C1 segment of cervical spinal cord (tissue), 14 donors: Measurements from ENCODE around the gene SEPTIN10.
"Not testable (repeated sequence)": the region's sequence is repeated elsewhere in the genome, so short reads cannot be mapped to it uniquely, and the experiment has no call there.

Source experiments
- DNase-seq, 14 donors: peaks; one replicate each; lab custom pipeline; 2025; lab: John Stamatoyannopoulos, UW

The SEPTIN10 gene

GRCh38 chr2:109602617-109603188 lies 11.1 kb downstream of the SEPTIN10 start:
- no peak for DNase-seq

GRCh38 chr2:109601783-109602182 lies 12.0 kb downstream of the SEPTIN10 start:
- DNase-seq = no peak

GRCh38 chr2:109597283-109597682 lies 16.5 kb downstream of the SEPTIN10 start:
- DNase-seq = no peak

GRCh38 chr2:109595644-109596043 lies 18.1 kb downstream of the SEPTIN10 start:
- DNase-seq = no peak

GRCh38 chr2:109594246-109594885 lies 19.4 kb downstream of the SEPTIN10 start:
- DNase-seq = no peak

GRCh38 chr2:109592905-109593304 lies 20.9 kb downstream of the SEPTIN10 start:
- no peak for DNase-seq

- no peak for DNase-seq
Observed at GRCh38 chr2:109591206-109591605, 22.6 kb downstream of the SEPTIN10 start.

GRCh38 chr2:109586687-109587086 lies 27.1 kb downstream of the SEPTIN10 start:
- DNase-seq = no peak

- DNase-seq = no peak
Observed at GRCh38 chr2:109582928-109583895, 30.6 kb downstream of the SEPTIN10 start.

GRCh38 chr2:109577630-109578029 lies 36.1 kb downstream of the SEPTIN10 start:
- not testable (repeated sequence) for DNase-seq

GRCh38 chr2:109575373-109575772 lies 38.4 kb downstream of the SEPTIN10 start:
- no peak for DNase-seq

- no peak for DNase-seq
Observed at GRCh38 chr2:109563980-109564550, 49.7 kb downstream of the SEPTIN10 start.

- DNase-seq = no peak
Observed at GRCh38 chr2:109563288-109563687, 50.5 kb downstream of the SEPTIN10 start.

- no peak for DNase-seq
Observed at GRCh38 chr2:109562421-109562820, 51.3 kb downstream of the SEPTIN10 start.

- DNase-seq = no peak
Observed at GRCh38 chr2:109560265-109560664, 53.5 kb downstream of the SEPTIN10 start.

GRCh38 chr2:109558076-109558882 lies 55.5 kb downstream of the SEPTIN10 start:
- DNase-seq = no peak

- DNase-seq = no peak
Observed at GRCh38 chr2:109557309-109557708, 56.5 kb downstream of the SEPTIN10 start.

GRCh38 chr2:109555346-109555900 lies 58.3 kb downstream of the SEPTIN10 start:
- no peak for DNase-seq

- no peak for DNase-seq
Observed at GRCh38 chr2:109554758-109555157, 59.0 kb downstream of the SEPTIN10 start.

GRCh38 chr2:109549016-109549590 lies 64.7 kb downstream of the SEPTIN10 start:
- DNase-seq = no peak

GRCh38 chr2:109547280-109547679 lies 66.5 kb downstream of the SEPTIN10 start:
- DNase-seq = no peak
